ACHN (cell line): ENCODE data around the gene PRODH2.
"Not testable (repeated sequence)": the region's sequence is repeated elsewhere in the genome, so short reads cannot be mapped to it uniquely, and the experiment has no call there.

Experiments used
- DNase-seq: peaks from one replicate; pipeline ENCODE4 v3.0.0-alpha.2; 2015
- in situ Hi-C: cut with HindIII; loops from 2 replicates; pipeline ENCODE4 v1.10.0; 2017; ENCODE audit warnings: low sequenced_read_pairs, low pct_ligation_motif_present, low pct_unique_long_range_greater_than_20kb

Gene PRODH2

GRCh38 chr19:35806597-35806996, 6.0 kb downstream of the PRODH2 start:
- DNase-seq: no peak
- in situ Hi-C loops: no loop called here

- in situ Hi-C loops: no loop called here
- no peak for DNase-seq
These were observed 7.0 kb downstream of the PRODH2 start for GRCh38 chr19:35805526-35806102.

- no peak for DNase-seq
These were observed 10.8 kb downstream of the PRODH2 start for GRCh38 chr19:35801828-35802227.

GRCh38 chr19:35797663-35798062, 15.0 kb downstream of the PRODH2 start:
- DNase-seq: no peak
- in situ Hi-C loops: no loop called here

More at GRCh38 chr19:35801828-35802227, 10.8 kb downstream of the PRODH2 start:
- in situ Hi-C loops: no loop called here

- in situ Hi-C loops: no loop called here
- no peak for DNase-seq
These were observed 15.8 kb downstream of the PRODH2 start for GRCh38 chr19:35796645-35797542.

- DNase-seq, in situ Hi-C loops: not testable (repeated sequence)
These were observed 17.1 kb downstream of the PRODH2 start for GRCh38 chr19:35795564-35795963.

GRCh38 chr19:35793381-35794165, 19.1 kb downstream of the PRODH2 start:
- in situ Hi-C loops: no loop called here
- DNase-seq: no peak

GRCh38 chr19:35792888-35793287, 19.8 kb downstream of the PRODH2 start:
- in situ Hi-C loops: no loop called here
- no peak for DNase-seq

- no peak for DNase-seq
- in situ Hi-C loops: no loop called here
These were observed 20.3 kb downstream of the PRODH2 start for GRCh38 chr19:35792312-35792711.

- DNase-seq: no peak
- in situ Hi-C loops: no loop called here
These were observed 20.8 kb downstream of the PRODH2 start for GRCh38 chr19:35791814-35792279.

- no peak for DNase-seq
These were observed 21.4 kb downstream of the PRODH2 start for GRCh38 chr19:35790981-35791813.

GRCh38 chr19:35789978-35790944, 22.4 kb downstream of the PRODH2 start:
- in situ Hi-C loops: no loop called here
- no peak for DNase-seq

More at GRCh38 chr19:35790981-35791813, 21.4 kb downstream of the PRODH2 start:
- in situ Hi-C loops: no loop called here

- in situ Hi-C loops: no loop called here
- no peak for DNase-seq
These were observed 23.3 kb downstream of the PRODH2 start for GRCh38 chr19:35789195-35789977.

GRCh38 chr19:35788205-35788960, 24.3 kb downstream of the PRODH2 start:
- no peak for DNase-seq
- in situ Hi-C loops: no loop called here

GRCh38 chr19:35787227-35787799, 25.3 kb downstream of the PRODH2 start:
- no peak for DNase-seq
- in situ Hi-C loops: no loop called here
